IMR-90 (cell line): Measurements from ENCODE around the gene PILRA. TPM values are rescaled to one million over a fixed set of nuclear protein-coding genes. Genes with fewer than 3 reads are reported as not detected.

Experiments
- ATAC-seq: fragments of 200-7000 bp; cut with Tn5 transposase; 2 replicates; pipeline ENCODE4 v1.9.1; 2020; ENCODE audit warnings: low read depth, mild to moderate bottlenecking, moderate library complexity
- BruUV-seq: library from RNA; stranded (reverse); fragments of 400-500 nt; replicated peaks from 2 replicates; lab custom pipeline; 2021; lab: Mats Ljungman, UMichigan
- CTCF ChIA-PET: fragments of 300-600 bp; formaldehyde crosslinking; extraction: SDS; loops from one replicate; lab custom pipeline; 2021; ENCODE audit warnings: antibody characterized with exemption; lab: Yijun Ruan, JAX
- POLR2A ChIA-PET: fragments of 300-600 bp; sonication (Branson Sonifier 250); formaldehyde crosslinking; loops from one replicate; lab custom pipeline; 2022; ENCODE audit warnings: antibody characterized with exemption; ENCODE audit not compliant: unreplicated experiment; lab: Charles Lee
- DNase-seq: peaks from one replicate; pipeline ENCODE4 v3.0.0; 2013
- H2AFZ ChIP-seq: replicated peaks from 2 replicates; pipeline ENCODE3; 2013; ENCODE audit warnings: low read length, mild to moderate bottlenecking; ENCODE audit not compliant: poor library complexity
- H2AK5ac ChIP-seq: 2 replicates; pipeline ENCODE4 v1.6.1; 2013; ENCODE audit warnings: low read depth, low read length, inconsistent platforms
- H2AK9ac ChIP-seq: replicated peaks from 2 replicates; pipeline ENCODE3; 2013; ENCODE audit warnings: mild to moderate bottlenecking, low read depth, low read length, moderate library complexity; ENCODE audit not compliant: poor library complexity
- H2BK120ac ChIP-seq: 2 replicates; pipeline ENCODE4 v1.6.1; 2013; ENCODE audit warnings: low read depth, low read length, inconsistent platforms
- H2BK15ac ChIP-seq: 3 replicates; pipeline ENCODE4 v1.6.1; 2013; ENCODE audit warnings: low read depth, low read length, inconsistent platforms
- H2BK20ac ChIP-seq: 2 replicates; pipeline ENCODE4 v1.6.1; 2013; ENCODE audit warnings: low read depth, mild to moderate bottlenecking, inconsistent platforms, low read length, moderate library complexity
- H2BK5ac ChIP-seq: 2 replicates; pipeline ENCODE4 v1.6.1; 2013; ENCODE audit warnings: mild to moderate bottlenecking, low read depth, low read length, inconsistent platforms; ENCODE audit not compliant: poor library complexity, severe bottlenecking
- H3K14ac ChIP-seq: replicated peaks from 2 replicates; pipeline ENCODE4 v1.6.1; 2013; ENCODE audit warnings: low read depth, low read length, inconsistent platforms
- H3K18ac ChIP-seq: 2 replicates; pipeline ENCODE4 v1.6.1; 2013; ENCODE audit warnings: low read depth, low read length, control low read depth
- H3K23ac ChIP-seq: 2 replicates; pipeline ENCODE4 v1.6.1; 2013; ENCODE audit warnings: low read depth, low read length, inconsistent platforms
- H3K27ac ChIP-seq: 2 replicates; pipeline ENCODE4 v1.5.1; 2013; ENCODE audit warnings: mild to moderate bottlenecking, control low read depth, low read length; ENCODE audit not compliant: insufficient read depth
- H3K27me3 ChIP-seq: 2 replicates; pipeline ENCODE4 v1.6.1; 2013; ENCODE audit warnings: low read length; ENCODE audit not compliant: control insufficient read depth, insufficient read depth
- H3K36me3 ChIP-seq: 2 replicates; pipeline ENCODE4 v1.6.1; 2013; ENCODE audit warnings: low read length, mixed read lengths; ENCODE audit not compliant: control insufficient read depth, insufficient read depth
- H3K4ac ChIP-seq: 2 replicates; pipeline ENCODE4 v1.6.1; 2013; ENCODE audit warnings: low read depth, low read length, inconsistent platforms
- H3K4me1 ChIP-seq: 2 replicates; pipeline ENCODE4 v1.6.1; 2013; ENCODE audit warnings: low read length, mixed read lengths; ENCODE audit not compliant: control insufficient read depth, insufficient read depth
- H3K4me2 ChIP-seq: 2 replicates; pipeline ENCODE4 v1.6.1; 2013; ENCODE audit warnings: low read depth, mild to moderate bottlenecking, control low read depth, low read length, moderate library complexity
- H3K4me3 ChIP-seq: 2 replicates; pipeline ENCODE4 v1.5.1; 2013; ENCODE audit warnings: low read depth, mild to moderate bottlenecking, control low read depth, low read length, moderate library complexity; ENCODE audit not compliant: insufficient read depth
- H3K56ac ChIP-seq: 2 replicates; pipeline ENCODE4 v1.6.1; 2013; ENCODE audit warnings: low read length, inconsistent platforms; ENCODE audit not compliant: insufficient read depth; ENCODE audit errors: extremely low read depth
- H3K79me1 ChIP-seq, 2 experiments: 2 replicates each; pipeline ENCODE4 v1.6.1; 2013; ENCODE audit warnings: low read length in 2 of 2, inconsistent platforms in 1 of 2, low read depth in 1 of 2
- H3K9ac ChIP-seq: 2 replicates; pipeline ENCODE4 v1.6.1; 2013; ENCODE audit warnings: low read depth, low read length, control low read depth
- H3K9me1 ChIP-seq: 2 replicates; pipeline ENCODE4 v1.6.1; 2013; ENCODE audit warnings: low read length, inconsistent platforms; ENCODE audit not compliant: insufficient read depth
- H3K9me3 ChIP-seq: 2 replicates; pipeline ENCODE4 v1.6.1; 2013; ENCODE audit warnings: low read length; ENCODE audit not compliant: control insufficient read depth, insufficient read depth
- H4K20me1 ChIP-seq: 2 replicates; pipeline ENCODE4 v1.6.1; 2013; ENCODE audit warnings: low read length, inconsistent platforms; ENCODE audit not compliant: insufficient read depth
- H4K5ac ChIP-seq: 2 replicates; pipeline ENCODE4 v1.6.1; 2013; ENCODE audit warnings: mild to moderate bottlenecking, low read depth, low read length, control low read depth
- H4K8ac ChIP-seq, 2 experiments: 2 replicates each; pipeline ENCODE4 v1.6.1; 2013; ENCODE audit warnings: low read depth in 2 of 2, low read length in 2 of 2, control low read depth in 1 of 2, inconsistent platforms in 1 of 2
- H4K91ac ChIP-seq: 2 replicates; pipeline ENCODE4 v1.6.1; 2013; ENCODE audit warnings: low read depth, low read length, inconsistent platforms; ENCODE audit not compliant: insufficient read depth
- RCOR1 ChIP-seq: IDR thresholded peaks from 2 replicates; pipeline ENCODE4 v1.6.1; 2012; ENCODE audit warnings: mild to moderate bottlenecking, low read length, improper control_type of control experiment; ENCODE audit not compliant: insufficient replicate concordance
- WGBS, 2 experiments: methylation state at CpG; one replicate each; pipeline versions ENCODE4 v1.1.5 to v1.1.7; 2013; ENCODE audit warnings: missing lambda C conversion rate in 2 of 2; ENCODE audit not compliant: insufficient read length in 1 of 2; ENCODE audit errors: extremely low coverage in 2 of 2; 5-methylcytosine and 5-hydroxymethylcytosine counted together
- dilution Hi-C: fragments of 300-500 bp; cut with HindIII; formaldehyde crosslinking; loops from one replicate; pipeline ENCODE4 v1.14.3; 2018; ENCODE audit warnings: low sequenced_read_pairs; ENCODE audit not compliant: unreplicated experiment
- in situ Hi-C: fragments of 300-500 bp; cut with MboI; formaldehyde crosslinking; loops from 3 replicates; pipeline ENCODE4 v1.14.3; 2019; ENCODE audit warnings: low sequenced_read_pairs, inconsistent platforms, mixed read lengths
- intact Hi-C: fragments of 100-400 bp; cut with micrococcal nuclease; formaldehyde crosslinking; loops from 2 replicates; pipeline ENCODE4 v1.10.0; 2022
- polyA plus RNA-seq, 3 experiments: library from polyadenylated mRNA; depleted of rRNA; stranded (reverse); fragments of >200 nt; gene quantifications; 2 replicates each; pipeline ENCODE4 v1.2.3, GENCODE V29; 2012; ENCODE audit warnings: low replicate concordance in 1 of 3
- total RNA-seq: library from RNA; depleted of rRNA; stranded (reverse); fragments of >200 nt; gene quantifications from 2 replicates; pipeline ENCODE4 v1.2.3, GENCODE V29; 2012
- TF ChIP-seq, protein P1 (sequence below): fragments of 150-350 bp; IDR thresholded peaks from 2 replicates; pipeline ENCODE4 v1.6.1; 2016; ENCODE audit warnings: low read depth, mild to moderate bottlenecking, low read length, moderate library complexity, borderline replicate concordance

PILRA gene
- total and polyA plus RNA-seq, 2 of the 4 experiments (the other 2 are of a cell fraction) = 0.56 TPM; not detected in 1

DNA sequence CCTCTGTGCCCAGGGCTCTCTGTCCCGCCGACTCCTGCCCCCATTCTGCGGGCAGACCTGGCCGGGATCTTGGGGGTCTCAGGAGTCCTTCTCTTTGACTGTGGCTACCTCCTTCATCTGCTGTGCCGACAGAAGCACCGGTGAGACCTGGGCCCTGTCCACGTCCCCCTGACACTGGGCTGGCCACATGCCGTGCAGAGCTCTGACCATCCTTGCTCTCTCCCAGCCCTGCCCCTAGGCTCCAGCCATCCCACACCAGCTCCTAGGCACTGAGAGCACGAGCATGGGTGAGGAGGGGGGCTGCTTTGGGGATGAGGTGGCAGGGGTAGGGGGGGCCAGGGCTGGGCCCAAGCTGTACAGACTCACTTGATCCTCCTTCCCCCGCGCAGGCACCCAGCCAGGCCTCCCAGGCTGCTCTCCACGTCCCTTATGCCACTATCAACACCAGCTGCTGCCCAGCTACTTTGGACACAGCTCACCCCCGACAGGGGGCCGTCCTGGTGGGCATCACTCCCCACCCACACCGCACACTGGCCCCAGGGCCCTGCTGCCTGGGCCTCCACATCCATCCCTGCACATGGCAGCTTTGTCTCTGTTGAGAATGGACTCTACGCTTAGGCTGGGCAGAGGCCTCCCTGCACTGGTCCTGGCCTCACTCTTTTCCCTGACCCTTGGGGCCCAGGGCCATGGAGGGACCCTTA, 20.2 kb upstream of the PILRA start:
- in situ Hi-C loops = no loop called here
- H3K56ac ChIP-seq = no peak overlapping the region
- H3K18ac ChIP-seq = no peak overlapping the region
- H3K4ac ChIP-seq = no peak overlapping the region
- H3K27me3 ChIP-seq = no peaks in the 10 kb centered on the region
- H2BK15ac ChIP-seq = no peak overlapping the region
- no peak overlapping the region for H3K9ac ChIP-seq
- H4K20me1 ChIP-seq = no peaks in the 10 kb centered on the region; the same call in 1 of the 2 replicates
- ATAC-seq = no peak
- intact Hi-C loops = no loop called here
- no peaks in the 10 kb centered on the region for H3K9me3 ChIP-seq
- dilution Hi-C loops = no loop called here
- no peak overlapping the region for H4K91ac ChIP-seq
- CTCF ChIA-PET = no interaction called here
- H3K4me1 ChIP-seq = no peaks in the 10 kb centered on the region
- no peak overlapping the region for H2AK5ac ChIP-seq
- no peak overlapping the region for H2BK120ac ChIP-seq
- no peak overlapping the region for H2BK20ac ChIP-seq
- no peak overlapping the region for H4K8ac ChIP-seq
- no peak overlapping the region for H3K14ac ChIP-seq
- no peak overlapping the region for H3K27ac ChIP-seq
- H3K79me1 ChIP-seq = peaks cover 4 to 20% of the 10 kb centered on the region in 2 experiments; a peak in 2 of 4 replicates
- 95% methylated on average over 10 of the region's 16 CpGs; no CpG with 5 or more reads in 1 of the 2 experiments for WGBS, 2 experiments
- H2AK9ac ChIP-seq = peak overlapping the region; percentile 37
- peaks cover 70% of the 10 kb centered on the region for H3K36me3 ChIP-seq
- H3K4me3 ChIP-seq = no peak overlapping the region
- no peak for DNase-seq
- H2AFZ ChIP-seq = no peak overlapping the region
- no TSS peak for BruUV-seq
- H3K9me1 ChIP-seq = no peaks in the 10 kb centered on the region
- no peak overlapping the region for H3K4me2 ChIP-seq
- no peak overlapping the region for H4K5ac ChIP-seq
- no peak overlapping the region for H3K23ac ChIP-seq
- no peak overlapping the region for H2BK5ac ChIP-seq
- POLR2A ChIA-PET = no interaction called here
- TF ChIP-seq, protein P1, sequence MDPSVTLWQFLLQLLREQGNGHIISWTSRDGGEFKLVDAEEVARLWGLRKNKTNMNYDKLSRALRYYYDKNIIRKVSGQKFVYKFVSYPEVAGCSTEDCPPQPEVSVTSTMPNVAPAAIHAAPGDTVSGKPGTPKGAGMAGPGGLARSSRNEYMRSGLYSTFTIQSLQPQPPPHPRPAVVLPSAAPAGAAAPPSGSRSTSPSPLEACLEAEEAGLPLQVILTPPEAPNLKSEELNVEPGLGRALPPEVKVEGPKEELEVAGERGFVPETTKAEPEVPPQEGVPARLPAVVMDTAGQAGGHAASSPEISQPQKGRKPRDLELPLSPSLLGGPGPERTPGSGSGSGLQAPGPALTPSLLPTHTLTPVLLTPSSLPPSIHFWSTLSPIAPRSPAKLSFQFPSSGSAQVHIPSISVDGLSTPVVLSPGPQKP = no peak
- no peak for TF ChIP-seq RCOR1
